HG03469 (cell line): ENCODE results near the gene PATJ.
"Not testable (repeated sequence)": the region's sequence is repeated elsewhere in the genome, so short reads cannot be mapped to it uniquely, and the experiment has no call there.

Experiments used
- ATAC-seq: cut with Tn5 transposase; IDR thresholded peaks from one replicate; pipeline ENCODE4 v1.9.1; 2021; ENCODE audit warnings: mild to moderate bottlenecking, moderate library complexity, moderate number of reproducible peaks; ENCODE audit not compliant: unreplicated experiment

PATJ gene

GRCh38 chr1:62139410-62139809 lies 397.1 kb downstream of the PATJ start:
- ATAC-seq, result no peak

DNA sequence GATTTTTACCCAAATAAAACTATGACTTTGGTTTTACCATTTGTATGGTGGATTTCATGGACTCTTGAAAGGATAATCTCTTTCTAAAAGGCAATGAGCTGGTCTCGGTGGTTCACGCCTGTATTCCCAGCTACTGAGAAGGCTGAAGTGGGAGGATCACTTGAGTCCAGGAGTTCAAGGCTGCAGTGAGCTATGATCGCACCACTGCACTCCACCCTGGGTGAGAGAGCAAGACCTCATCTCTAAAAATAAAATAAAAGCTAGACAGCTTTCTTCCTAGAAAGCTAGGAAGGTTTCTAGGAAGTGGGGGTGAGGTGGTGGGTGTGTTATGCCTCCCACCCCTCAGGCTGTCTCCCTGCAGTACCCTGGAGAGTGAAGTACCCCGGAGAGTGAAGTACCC lies 398.4 kb downstream of the PATJ start:
- ATAC-seq, result no peak

- ATAC-seq, result no peak
Measured at GRCh38 chr1:62142496-62142895, 400.2 kb downstream of the PATJ start.

DNA sequence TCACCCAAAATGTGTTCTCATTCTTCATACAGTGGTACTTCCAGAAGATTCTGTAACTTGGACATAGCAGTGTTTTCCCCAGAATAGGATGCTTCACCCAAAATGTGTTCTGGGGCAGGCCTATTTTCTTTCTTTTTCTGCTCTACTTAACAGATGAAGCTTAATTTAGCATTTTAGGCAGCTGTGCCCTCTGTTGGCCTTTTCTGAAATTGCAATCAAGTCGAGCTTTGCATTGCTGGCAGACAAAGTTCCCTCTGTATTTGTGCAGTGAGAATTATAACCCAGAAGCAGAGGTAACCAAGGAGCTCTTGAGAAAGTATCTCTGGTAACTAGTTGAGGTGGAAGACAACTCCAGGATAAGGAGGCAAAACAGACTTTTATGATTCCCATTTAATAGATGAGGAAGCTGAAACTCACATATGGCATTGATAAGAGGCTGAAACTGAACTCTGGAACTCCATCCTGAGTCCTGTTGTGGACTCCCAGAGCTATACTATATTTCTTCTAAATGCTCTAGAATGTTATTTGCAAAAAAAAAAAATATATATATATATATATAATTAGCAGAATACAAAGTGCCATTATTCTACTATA lies 402.1 kb downstream of the PATJ start:
- peak; percentile 80 for ATAC-seq

GRCh38 chr1:62159940-62160348 lies 417.7 kb downstream of the PATJ start:
- peak; percentile 62 for ATAC-seq

DNA sequence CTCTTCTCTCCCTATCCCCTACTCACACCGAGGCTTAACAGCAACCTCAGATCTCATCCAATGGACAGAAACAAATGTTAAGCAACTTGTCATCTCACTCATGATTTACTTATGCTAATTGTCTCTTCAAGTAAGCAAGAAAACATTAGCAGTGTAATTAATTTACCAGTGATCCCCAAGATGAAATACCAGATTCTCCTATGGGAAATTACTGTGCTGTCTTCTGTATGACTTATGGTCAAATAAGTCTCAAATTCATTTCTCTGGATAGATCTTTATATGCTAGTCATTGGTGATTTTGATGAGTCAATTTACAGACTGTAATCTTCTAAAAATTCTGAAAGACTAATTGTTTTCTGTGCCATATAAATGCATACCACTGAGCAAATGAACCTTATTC lies 419.4 kb downstream of the PATJ start:
- no peak for ATAC-seq

GRCh38 chr1:62170380-62170779 lies 428.1 kb downstream of the PATJ start:
- not testable (repeated sequence) for ATAC-seq

DNA sequence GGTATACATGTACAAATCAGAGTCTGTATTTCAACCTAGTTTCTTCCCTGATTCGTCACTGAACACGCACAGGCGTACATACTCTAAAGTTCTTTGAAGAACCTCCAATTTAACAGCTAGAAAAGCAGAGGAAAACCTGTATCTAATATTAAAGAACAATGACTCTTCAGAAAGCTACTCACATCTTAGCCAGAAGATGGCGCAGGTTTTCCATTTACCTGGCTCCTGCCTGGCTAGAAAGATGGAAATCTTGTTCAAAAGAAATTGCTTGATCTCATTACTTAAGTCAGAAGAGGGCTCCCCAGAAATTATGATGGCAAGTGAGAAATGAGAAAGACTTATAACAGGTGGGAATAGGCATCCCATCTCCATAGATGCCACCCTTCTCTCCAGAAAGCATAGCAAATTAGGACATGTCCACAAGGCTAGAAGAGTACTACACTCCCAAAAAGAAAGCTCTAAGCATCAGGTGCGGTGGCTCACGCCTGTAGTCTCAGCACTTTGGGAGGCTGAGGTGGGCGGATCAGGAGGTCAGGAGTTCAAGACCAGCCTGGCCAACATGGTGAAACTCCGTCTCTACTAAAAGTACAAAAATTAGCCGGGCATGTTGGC lies 433.4 kb downstream of the PATJ start:
- ATAC-seq, result no peak

DNA sequence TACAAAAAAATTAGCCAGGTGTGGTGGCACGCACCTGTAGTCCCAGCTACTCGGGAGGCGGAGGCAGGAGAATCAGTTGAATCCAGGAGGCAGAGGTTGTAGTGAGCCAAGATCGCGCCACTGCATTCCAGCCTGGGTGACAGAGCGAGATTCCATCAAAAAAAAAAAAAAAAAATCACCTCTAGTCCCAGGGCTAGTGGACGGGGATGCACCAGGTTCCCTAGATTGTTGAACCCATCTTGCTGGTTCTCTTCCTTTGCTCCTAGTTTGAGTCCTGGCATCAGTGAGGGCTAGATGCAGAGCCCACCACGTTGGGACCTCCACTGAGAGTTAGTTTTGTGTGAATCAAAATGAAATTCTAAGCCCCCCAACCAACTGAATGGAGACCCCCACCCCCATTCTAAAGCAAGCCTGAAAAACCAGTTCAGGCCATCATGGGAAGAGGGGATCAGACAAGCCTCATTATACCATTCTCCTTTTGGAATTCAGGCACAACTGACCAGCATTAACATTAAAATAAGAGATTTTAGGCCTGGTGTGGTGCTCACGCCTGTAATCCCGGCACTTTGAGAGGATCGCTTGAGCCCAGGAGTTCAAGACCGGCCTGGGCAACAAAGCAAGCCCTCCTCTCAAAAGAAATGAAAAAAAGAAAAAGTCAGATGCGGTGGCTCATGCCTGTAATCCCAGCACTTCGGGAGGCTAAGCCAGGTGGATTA lies 434.5 kb downstream of the PATJ start:
- no peak for ATAC-seq

DNA sequence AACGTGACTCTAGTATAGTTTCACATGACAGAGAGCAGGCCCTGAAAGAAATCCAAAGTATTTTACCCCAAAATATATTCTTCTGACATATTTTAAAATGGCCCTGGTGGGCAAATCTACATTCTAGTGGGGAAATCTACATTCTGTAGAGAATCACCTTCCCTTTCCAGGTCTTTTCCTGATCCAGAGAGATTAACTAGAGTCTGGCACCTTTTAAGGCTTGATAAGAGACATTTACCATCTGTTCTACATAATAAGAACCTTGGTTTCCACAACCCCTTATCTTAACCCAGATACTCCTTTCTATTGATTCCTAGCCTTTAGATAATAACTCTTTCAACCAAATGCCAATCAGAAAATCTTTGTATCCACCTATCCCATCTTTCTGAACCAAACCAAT lies 435.3 kb downstream of the PATJ start:
- ATAC-seq, result no peak

DNA sequence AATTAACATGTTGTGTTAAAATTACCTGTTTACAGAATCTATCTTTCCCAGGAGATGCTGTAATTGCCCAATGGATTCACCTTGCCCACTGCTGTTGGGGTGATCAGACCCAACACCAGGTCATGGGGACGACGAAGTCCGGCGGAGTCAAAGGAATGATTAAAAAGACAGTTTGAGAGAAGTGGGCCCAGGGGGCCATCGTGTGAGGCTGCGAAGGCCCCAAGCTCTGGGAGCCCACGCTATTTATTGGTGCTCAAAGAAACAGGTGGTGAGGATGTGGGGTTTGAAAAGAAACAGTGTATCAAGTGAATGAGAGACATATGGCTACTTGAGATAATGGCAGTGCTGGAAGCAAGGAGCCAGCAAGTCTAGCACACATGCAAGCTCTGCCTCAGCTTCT lies 436.1 kb downstream of the PATJ start:
- no peak for ATAC-seq

GRCh38 chr1:62180054-62180453 lies 437.8 kb downstream of the PATJ start:
- not testable (repeated sequence) for ATAC-seq

DNA sequence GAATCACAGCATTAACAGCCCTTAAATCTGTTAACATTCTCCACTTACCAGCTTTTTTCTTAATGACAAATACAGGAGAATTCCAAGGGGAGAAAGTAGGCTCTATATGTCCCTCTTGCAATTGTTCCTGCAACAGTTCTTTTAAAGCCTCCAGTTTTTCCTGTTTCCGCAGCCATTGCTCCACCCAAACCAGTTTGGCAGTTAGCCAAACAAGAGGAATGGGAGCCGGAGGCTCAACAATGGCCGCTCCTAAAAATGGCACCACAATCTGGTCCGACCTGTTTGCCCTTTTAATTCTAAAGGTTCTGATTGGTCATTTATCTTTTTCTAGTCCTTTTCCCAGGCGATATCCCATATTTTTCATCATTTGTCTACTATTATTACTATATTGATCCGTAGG lies 438.4 kb downstream of the PATJ start:
- ATAC-seq, result no peak

DNA sequence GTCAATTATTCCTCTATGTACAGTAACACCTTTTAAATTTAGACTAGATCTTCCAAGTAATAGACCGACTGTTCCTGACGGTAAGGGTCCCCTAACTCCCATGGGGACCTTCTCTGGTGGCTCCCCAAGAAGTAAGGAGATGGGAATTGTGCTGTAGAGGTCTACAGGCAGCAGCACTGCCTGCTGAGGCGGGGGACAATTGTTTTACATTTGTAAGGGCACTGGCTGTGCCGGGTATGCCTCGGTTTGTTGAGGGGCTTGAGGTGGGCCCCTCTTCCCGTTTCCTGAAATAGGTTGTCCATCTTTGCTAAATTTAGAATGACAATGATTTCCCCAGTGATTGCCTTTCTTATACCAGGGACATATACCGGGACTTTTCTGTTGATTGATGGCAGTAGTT lies 439.3 kb downstream of the PATJ start:
- no peak for ATAC-seq

DNA sequence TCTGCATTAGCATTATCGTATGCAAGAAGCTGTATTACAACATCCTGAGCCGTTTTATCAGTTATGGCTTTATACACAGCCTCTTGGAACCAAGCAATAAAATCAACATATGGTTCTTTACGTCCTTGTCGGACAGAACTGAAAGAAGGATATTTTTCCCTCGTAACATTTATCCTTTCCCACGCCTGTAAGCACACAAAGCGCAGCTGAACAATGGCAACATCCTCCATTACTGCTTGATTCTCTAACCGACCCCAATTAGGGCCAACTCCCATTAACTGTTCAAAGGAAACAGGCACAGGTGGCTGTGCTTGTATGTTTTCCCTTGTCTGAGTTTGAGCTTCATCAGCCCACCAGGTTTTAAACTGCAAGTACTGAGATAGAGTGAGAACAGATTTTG lies 439.9 kb downstream of the PATJ start:
- ATAC-seq, result not testable (repeated sequence)

DNA sequence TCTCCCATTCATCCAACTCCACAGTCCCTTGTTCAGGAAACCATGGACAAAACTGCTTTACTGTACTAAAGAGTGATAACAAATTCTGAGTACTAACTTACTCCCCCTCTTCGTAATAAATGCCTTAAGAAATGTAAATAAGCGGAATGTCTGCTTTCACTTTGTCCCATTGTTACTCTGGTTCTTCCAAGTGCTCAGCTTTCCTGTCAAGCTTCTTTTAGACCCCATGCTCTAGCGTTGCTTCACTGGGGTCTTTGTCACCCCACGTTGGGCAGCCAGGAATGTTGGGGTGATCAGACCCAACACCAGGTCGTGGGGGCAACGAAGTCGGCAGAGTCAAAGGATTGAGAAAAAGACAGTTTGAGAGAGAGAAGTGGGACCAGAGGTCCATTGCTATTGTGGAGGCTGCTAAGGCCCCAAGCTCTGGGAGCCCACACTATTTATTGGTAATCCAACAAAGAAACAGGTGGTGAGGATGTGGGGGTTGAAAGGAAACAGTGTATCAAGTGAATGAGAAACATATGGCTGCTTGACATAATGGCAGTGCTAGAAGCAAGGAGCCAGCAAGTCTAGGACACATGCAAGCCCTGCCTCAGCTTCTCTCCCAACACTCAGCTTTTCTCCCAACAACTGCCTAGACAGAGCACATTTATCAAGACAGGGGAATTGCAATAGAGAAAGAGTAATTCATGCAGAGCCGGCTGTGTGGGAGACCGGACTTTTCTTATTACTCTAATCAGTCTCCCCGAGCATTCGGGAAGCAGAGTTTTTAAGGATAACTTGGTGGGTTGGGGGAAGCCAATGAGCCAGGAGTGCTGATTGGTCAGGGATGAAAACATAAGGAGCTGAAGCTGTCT lies 441.1 kb downstream of the PATJ start:
- not testable (repeated sequence) for ATAC-seq

- no peak for ATAC-seq
Measured at GRCh38 chr1:62184336-62184735, 442.1 kb downstream of the PATJ start.

DNA sequence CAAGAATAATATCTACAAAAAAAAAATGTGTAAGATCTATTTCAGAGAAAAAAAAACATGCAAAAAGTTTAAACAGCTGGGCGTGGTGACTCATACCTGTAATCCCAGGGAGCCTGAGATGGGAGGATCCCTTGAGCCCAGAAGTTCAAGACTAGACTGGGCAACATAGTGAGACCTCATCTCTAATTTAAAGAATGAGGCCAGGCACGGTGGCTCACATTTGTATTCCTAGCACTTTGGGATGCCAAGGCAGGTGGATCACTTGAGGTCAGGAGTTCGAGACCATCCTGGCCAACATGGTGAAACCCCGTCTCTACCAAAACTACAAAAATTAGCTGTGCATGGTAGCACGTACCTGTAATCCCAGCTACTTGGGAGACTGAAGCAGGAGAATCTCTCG lies 443.0 kb downstream of the PATJ start:
- not testable (repeated sequence) for ATAC-seq

- ATAC-seq, result no peak
Measured at GRCh38 chr1:62185677-62186076, 443.4 kb downstream of the PATJ start.

DNA sequence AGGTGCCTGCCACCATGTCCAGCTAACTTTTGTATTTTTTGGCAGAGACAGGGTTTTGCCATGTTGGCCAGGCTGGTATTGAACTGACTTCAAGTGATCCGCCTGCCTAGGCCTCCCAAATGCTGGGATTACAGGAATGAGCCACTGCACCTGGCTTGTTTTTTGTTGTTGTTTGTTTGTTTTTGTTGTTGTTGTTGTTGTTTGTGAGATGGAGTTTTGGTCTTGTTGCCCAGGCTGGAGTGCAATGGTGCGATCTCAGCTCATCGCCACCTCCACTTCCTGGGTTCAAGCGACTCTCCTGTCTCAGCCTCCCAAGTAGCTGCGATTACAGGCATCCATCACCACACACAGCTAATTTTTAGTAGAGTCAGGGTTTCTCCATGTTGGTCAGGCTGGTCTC lies 445.3 kb downstream of the PATJ start:
- no peak for ATAC-seq

DNA sequence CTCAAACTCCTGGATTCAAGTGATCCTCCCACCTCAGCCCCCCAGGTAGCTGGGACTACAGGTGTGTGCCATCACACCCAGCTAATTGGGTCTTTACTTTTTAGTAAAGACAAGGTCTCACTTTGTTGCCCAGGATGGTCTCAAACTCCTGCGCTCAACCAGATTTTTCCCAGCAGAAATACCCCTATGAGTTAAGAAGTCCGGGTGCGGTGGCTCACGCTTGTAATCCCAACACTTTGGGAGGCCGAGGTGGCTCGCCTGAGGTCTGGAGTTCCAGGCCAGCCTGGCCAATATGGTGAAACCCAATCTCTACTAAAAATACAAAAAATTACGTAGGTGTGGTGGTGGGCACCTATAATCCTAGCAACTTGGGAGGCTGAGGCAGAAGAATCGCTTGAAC lies 445.8 kb downstream of the PATJ start:
- ATAC-seq, result no peak
